Duodenal mucosa (tissue), 2 donors: ENCODE measurements around the gene UNC13B.
"Not testable (repeated sequence)": the region's sequence is repeated elsewhere in the genome, so short reads cannot be mapped to it uniquely, and the experiment has no call there.

Source experiments
- H3K27ac ChIP-seq: one replicate; pipeline ENCODE4 v1.7.0; 2013; ENCODE audit warnings: low read depth, low read length
- H3K27me3 ChIP-seq, 2 donors: one replicate each; pipeline ENCODE4 v1.7.0; 2013; ENCODE audit warnings: low read length in 2 of 2, control low read depth in 1 of 2; ENCODE audit not compliant: insufficient read depth in 2 of 2, control insufficient read depth in 1 of 2
- H3K36me3 ChIP-seq, 2 donors: one replicate each; pipeline ENCODE4 v1.7.0; 2013; ENCODE audit warnings: low read length in 2 of 2, control low read depth in 1 of 2; ENCODE audit not compliant: insufficient read depth in 2 of 2, control insufficient read depth in 1 of 2
- H3K4me1 ChIP-seq, 2 donors: one replicate each; pipeline ENCODE4 v1.7.0; 2013; ENCODE audit warnings: low read length in 2 of 2, control low read depth in 1 of 2; ENCODE audit not compliant: insufficient read depth in 2 of 2, control insufficient read depth in 1 of 2
- H3K4me3 ChIP-seq, 2 donors: one replicate each; pipeline ENCODE4 v1.7.0; 2013; ENCODE audit warnings: low read length in 2 of 2, low read depth in 1 of 2
- H3K9ac ChIP-seq, 2 donors: one replicate each; pipeline ENCODE4 v1.7.0; 2013; ENCODE audit warnings: low read length in 2 of 2, low read depth in 1 of 2
- H3K9me3 ChIP-seq, 2 donors: one replicate each; pipeline ENCODE4 v1.7.0; 2013; ENCODE audit warnings: low read length in 2 of 2, control low read depth in 1 of 2; ENCODE audit not compliant: control insufficient read depth in 1 of 2

UNC13B gene

GRCh38 chr9:35163413-35163812 is 1.6 kb downstream of the UNC13B start:
- peaks cover 10 to 15% of the 10 kb centered on the region in 2 donors for H3K4me1 ChIP-seq
- no peaks in the 10 kb centered on the region for H3K27me3 ChIP-seq
- no peak overlapping the region for H3K27ac ChIP-seq
- H3K36me3 ChIP-seq: no peaks in the 10 kb centered on the region
- peak overlapping the region; percentile 80 to 84 for H3K4me3 ChIP-seq
- H3K9me3 ChIP-seq: no peaks in the 10 kb centered on the region
- peak overlapping the region in 1 of 2 donors; percentile 77 for H3K9ac ChIP-seq

DNA sequence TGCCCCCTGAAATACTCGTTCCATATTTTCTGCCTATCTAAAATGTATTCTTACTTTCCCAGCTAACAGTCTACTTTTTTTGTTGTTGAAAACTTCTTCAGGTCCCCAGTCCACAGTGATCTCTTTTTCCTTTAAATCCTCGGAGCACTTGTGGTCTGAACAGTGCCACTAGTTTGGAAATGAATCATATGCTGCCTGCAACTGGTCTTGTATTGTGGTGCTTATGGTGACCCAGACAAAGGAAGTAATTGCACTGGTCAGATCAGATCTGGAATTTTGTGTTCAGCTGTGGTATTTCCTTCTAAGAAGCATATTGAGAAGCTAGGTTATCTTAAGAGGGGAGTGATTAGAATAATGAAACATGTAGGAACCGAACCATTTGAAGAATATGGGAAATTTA is 2.9 kb downstream of the UNC13B start:
- Histone ChIP-seq H3K36me3 (peaks cover 0 to 2% of the 10 kb centered on the region in 2 donors), H3K27me3 (no peaks in the 10 kb centered on the region), H3K9me3 (no peaks in the 10 kb centered on the region), H3K9ac (no peak overlapping the region), H3K27ac (no peak overlapping the region), H3K4me1 (peaks cover 10 to 15% of the 10 kb centered on the region in 2 donors), H3K4me3 (no peak overlapping the region)

GRCh38 chr9:35167429-35167828 is 5.6 kb downstream of the UNC13B start:
- not testable (repeated sequence) for H3K27me3 ChIP-seq, H3K36me3 ChIP-seq, H3K9ac ChIP-seq, H3K4me3 ChIP-seq, H3K9me3 ChIP-seq, H3K27ac ChIP-seq
- H3K4me1 ChIP-seq: peaks cover 10 to 15% of the 10 kb centered on the region in 2 donors

- Histone ChIP-seq H3K36me3 (peaks cover 0 to 2% of the 10 kb centered on the region in 2 donors), H3K9ac (no peak overlapping the region), H3K9me3 (no peaks in the 10 kb centered on the region), H3K27ac (no peak overlapping the region), H3K4me1 (peaks cover 0 to 5% of the 10 kb centered on the region in 2 donors), H3K27me3 (no peaks in the 10 kb centered on the region), H3K4me3 (no peak overlapping the region)
Observed at GRCh38 chr9:35168963-35169362, 7.2 kb downstream of the UNC13B start.

- Histone ChIP-seq H3K27ac (no peak overlapping the region), H3K4me3 (no peak overlapping the region), H3K9me3 (no peaks in the 10 kb centered on the region), H3K36me3 (peaks cover 0 to 2% of the 10 kb centered on the region in 2 donors), H3K27me3 (no peaks in the 10 kb centered on the region), H3K4me1 (peaks cover 0 to 5% of the 10 kb centered on the region in 2 donors), H3K9ac (no peak overlapping the region)
Observed at GRCh38 chr9:35172878-35173277, 11.1 kb downstream of the UNC13B start.

GRCh38 chr9:35177520-35177919 is 15.7 kb downstream of the UNC13B start:
- H3K27me3 ChIP-seq: no peaks in the 10 kb centered on the region
- H3K36me3 ChIP-seq: no peaks in the 10 kb centered on the region
- H3K4me1 ChIP-seq: peaks cover 0 to 16% of the 10 kb centered on the region in 2 donors
- H3K4me3 ChIP-seq: no peak overlapping the region
- H3K27ac ChIP-seq: no peak overlapping the region
- H3K9ac ChIP-seq: no peak overlapping the region
- no peaks in the 10 kb centered on the region for H3K9me3 ChIP-seq

DNA sequence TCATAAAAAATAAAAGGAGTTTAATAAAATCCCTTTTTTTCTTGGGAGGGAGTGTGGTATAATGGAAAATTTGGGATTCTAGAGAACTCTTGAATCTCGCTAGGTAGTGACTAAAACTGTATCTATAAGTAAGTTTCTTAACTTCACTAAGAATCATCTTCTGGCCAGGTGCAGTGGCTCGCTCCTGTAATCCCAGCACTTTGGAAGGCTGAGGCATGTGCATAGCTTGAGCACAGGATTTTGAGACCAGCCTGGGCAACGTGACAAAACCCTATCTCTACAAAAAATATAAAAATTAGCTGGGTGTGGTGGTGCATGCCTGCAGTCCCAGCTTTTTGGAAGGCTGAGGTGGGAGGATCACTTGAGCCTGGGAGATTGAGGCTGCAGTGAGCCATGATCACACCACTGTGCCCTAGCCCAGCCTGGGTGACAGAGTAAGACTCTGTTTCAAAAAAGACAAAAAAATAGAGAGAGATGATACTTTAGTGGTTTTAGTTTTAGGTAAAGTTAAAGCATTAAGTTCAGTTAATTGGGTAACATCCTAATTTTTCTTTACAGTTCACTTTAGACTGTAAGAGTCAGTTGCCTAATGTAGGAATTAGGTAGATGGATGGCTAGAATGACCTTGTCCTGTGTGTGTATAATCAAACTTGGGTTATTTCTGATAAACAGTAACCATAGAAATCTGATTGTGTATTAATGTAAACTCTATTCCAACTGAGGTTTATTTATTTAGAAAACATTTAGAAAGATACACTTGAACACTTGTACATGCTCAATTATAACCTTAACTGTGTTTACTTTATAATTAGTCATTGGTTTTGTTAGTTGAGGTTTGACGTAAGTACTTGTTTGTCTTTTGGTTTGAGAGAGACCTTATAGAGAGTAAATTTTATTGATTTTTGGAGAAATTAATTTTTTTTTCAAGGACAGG is 17.8 kb downstream of the UNC13B start:
- H3K27me3 ChIP-seq: no peaks in the 10 kb centered on the region

GRCh38 chr9:35180801-35181200 is 19.0 kb downstream of the UNC13B start:
- peaks cover 0 to 16% of the 10 kb centered on the region in 2 donors for H3K4me1 ChIP-seq
- H3K9ac ChIP-seq: no peak overlapping the region
- H3K4me3 ChIP-seq: no peak overlapping the region
- no peaks in the 10 kb centered on the region for H3K36me3 ChIP-seq
- no peaks in the 10 kb centered on the region for H3K27me3 ChIP-seq
- no peak overlapping the region for H3K27ac ChIP-seq
- H3K9me3 ChIP-seq: no peaks in the 10 kb centered on the region

More for the DNA sequence above, 17.8 kb downstream of the UNC13B start:
- Histone ChIP-seq H3K9me3 (no peaks in the 10 kb centered on the region), H3K9ac (no peak overlapping the region), H3K27ac (no peak overlapping the region), H3K4me3 (no peak overlapping the region), H3K4me1 (peaks cover 0 to 16% of the 10 kb centered on the region in 2 donors), H3K36me3 (no peaks in the 10 kb centered on the region)

DNA sequence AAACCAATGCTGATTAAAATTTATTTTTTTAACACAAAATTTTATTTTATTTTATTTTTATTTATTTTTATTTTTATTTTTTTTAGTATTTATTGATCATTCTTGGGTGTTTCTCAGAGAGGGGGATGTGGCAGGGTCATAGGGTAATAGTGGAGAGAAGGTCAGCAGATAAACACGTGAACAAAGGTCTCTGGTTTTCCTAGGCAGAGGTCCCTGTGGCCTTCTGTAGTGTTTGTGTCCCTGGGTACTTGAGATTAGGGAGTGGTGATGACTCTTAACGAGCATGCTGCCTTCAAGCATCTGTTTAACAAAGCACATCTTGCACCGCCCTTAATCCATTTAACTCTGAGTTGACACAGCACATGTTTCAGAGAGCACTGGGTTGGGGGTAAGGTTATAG is 20.6 kb downstream of the UNC13B start:
- H3K27ac ChIP-seq, H3K9ac ChIP-seq, H3K36me3 ChIP-seq, H3K27me3 ChIP-seq, H3K9me3 ChIP-seq, H3K4me3 ChIP-seq: not testable (repeated sequence)
- H3K4me1 ChIP-seq: peaks cover 0 to 12% of the 10 kb centered on the region in 2 donors

DNA sequence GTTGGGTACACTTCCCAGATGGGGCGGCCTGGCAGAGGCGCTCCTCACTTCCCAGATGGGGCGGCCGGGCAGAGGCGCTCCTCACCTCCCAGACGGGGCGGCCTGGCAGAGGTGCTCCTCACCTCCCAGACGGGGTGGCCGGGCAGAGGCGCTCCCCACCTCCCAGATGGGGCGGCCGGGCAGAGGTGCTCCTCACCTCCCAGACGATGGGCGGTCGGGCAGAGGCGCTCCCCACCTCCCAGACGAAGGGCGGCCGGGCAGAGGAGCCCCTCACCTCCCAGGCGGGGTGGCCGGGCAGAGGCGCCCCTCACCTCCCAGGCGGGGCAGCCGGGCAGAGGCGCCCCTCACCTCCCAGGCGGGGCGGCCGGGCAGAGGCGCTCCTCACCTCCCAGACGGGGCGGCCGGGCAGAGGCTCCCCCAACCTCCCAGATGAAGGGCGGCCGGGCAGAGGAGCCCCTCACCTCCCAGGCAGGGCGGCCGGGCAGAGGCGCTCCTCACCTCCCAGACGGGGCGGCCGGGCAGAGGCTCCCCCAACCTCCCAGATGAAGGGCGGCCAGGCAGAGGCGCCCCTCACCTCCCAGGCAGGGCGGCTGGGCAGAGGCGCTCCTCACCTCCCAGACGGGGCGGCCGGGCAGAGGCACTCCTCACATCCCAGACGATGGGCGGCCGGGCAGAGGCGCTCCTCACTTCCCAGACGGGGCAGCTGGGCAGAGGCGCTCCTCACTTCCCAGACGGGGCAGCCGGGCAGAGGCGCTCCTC is 21.4 kb downstream of the UNC13B start:
- not testable (repeated sequence) for H3K27ac ChIP-seq, H3K27me3 ChIP-seq, H3K4me3 ChIP-seq, H3K9ac ChIP-seq, H3K36me3 ChIP-seq, H3K9me3 ChIP-seq
- H3K4me1 ChIP-seq: peaks cover 0 to 10% of the 10 kb centered on the region in 2 donors
